Retinal pigment epithelial cell (primary cell): Measurements from ENCODE around the gene DICER1.
A peak's percentile ranks its signal among the peaks of the same experiment; 100 is the strongest.

Experiments
- DNase-seq: peaks from one replicate; pipeline ENCODE4 v3.0.0-alpha.2; 2010; ENCODE audit warnings: low read depth
- H3K4me3 ChIP-seq: 2 replicates; pipeline ENCODE4 v1.5.1; 2011; ENCODE audit warnings: mild to moderate bottlenecking, low read length, control low read depth, moderate library complexity
- TF ChIP-seq, protein P1 (sequence below): conservative IDR thresholded peaks from 2 replicates; pipeline ENCODE4 v1.5.1; 2011; ENCODE audit warnings: low read depth, low read length, control low read depth, inconsistent platforms

The DICER1 gene

GRCh38 chr14:95101736-95102679, 55.3 kb downstream of the DICER1 start:
- H3K4me3 ChIP-seq = no peak overlapping the region
- no peak for DNase-seq
- TF ChIP-seq, protein P1, sequence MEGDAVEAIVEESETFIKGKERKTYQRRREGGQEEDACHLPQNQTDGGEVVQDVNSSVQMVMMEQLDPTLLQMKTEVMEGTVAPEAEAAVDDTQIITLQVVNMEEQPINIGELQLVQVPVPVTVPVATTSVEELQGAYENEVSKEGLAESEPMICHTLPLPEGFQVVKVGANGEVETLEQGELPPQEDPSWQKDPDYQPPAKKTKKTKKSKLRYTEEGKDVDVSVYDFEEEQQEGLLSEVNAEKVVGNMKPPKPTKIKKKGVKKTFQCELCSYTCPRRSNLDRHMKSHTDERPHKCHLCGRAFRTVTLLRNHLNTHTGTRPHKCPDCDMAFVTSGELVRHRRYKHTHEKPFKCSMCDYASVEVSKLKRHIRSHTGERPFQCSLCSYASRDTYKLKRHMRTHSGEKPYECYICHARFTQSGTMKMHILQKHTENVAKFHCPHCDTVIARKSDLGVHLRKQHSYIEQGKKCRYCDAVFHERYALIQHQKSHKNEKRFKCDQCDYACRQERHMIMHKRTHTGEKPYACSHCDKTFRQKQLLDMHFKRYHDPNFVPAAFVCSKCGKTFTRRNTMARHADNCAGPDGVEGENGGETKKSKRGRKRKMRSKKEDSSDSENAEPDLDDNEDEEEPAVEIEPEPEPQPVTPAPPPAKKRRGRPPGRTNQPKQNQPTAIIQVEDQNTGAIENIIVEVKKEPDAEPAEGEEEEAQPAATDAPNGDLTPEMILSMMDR = no peak

GRCh38 chr14:95098984-95099599, 58.2 kb downstream of the DICER1 start:
- TF ChIP-seq, protein P1 = peak; percentile 53
- DNase-seq = no peak

GRCh38 chr14:95097385-95097784, 59.9 kb downstream of the DICER1 start:
- TF ChIP-seq, protein P1 = no peak
- no peak for DNase-seq

More at GRCh38 chr14:95098984-95099599, 58.2 kb downstream of the DICER1 start:
- H3K4me3 ChIP-seq = no peak overlapping the region

GRCh38 chr14:95096476-95096875, 60.9 kb downstream of the DICER1 start:
- no peak for DNase-seq
- TF ChIP-seq, protein P1 = no peak
- no peak overlapping the region for H3K4me3 ChIP-seq

More at GRCh38 chr14:95097385-95097784, 59.9 kb downstream of the DICER1 start:
- H3K4me3 ChIP-seq = no peak overlapping the region

GRCh38 chr14:95095996-95096395, 61.3 kb downstream of the DICER1 start:
- no peak for DNase-seq
- H3K4me3 ChIP-seq = no peak overlapping the region
- TF ChIP-seq, protein P1 = no peak

GRCh38 chr14:95092723-95093122, 64.6 kb downstream of the DICER1 start:
- TF ChIP-seq, protein P1 = no peak
- no peak for DNase-seq
- H3K4me3 ChIP-seq = no peak overlapping the region
